Esophagus muscularis mucosa (tissue), 3 donors: ENCODE results near the gene MTA2.

Source experiments
- CTCF ChIP-seq, 3 experiments: fragments of 200-600 bp in 2 of 3; fragments of 450-650 bp in 1 of 3; sonication (generic) in 2 of 3; IDR thresholded peaks; one replicate each; pipeline ENCODE4 v1.5.1; 2017 to 2019; ENCODE audit warnings: antibody characterized with exemption in 3 of 3, mild to moderate bottlenecking in 2 of 3, moderate library complexity in 1 of 3
- POLR2A ChIP-seq: fragments of 450-650 bp; IDR thresholded peaks from one replicate; pipeline ENCODE4 v1.6.1; 2017; ENCODE audit warnings: antibody characterized with exemption, moderate library complexity, mild to moderate bottlenecking, low read depth
- POLR2AphosphoS5 ChIP-seq, 2 donors: sonication (generic); formaldehyde crosslinking; IDR thresholded peaks; one replicate each; pipeline ENCODE4 v1.6.1; 2017; ENCODE audit warnings: antibody characterized with exemption in 2 of 2

GRCh38 chr11:62546929-62547625 lies 54.6 kb downstream of the MTA2 start:
- no peak for TF ChIP-seq CTCF (IDR thresholded peaks at IDR 0.05)
- TF ChIP-seq POLR2A: no peak
- TF ChIP-seq POLR2AphosphoS5 (IDR thresholded peaks at IDR 0.05): no peak
